B cell (primary cell): ENCODE measurements around the gene NAB1. TPM values are rescaled to one million over a fixed set of nuclear protein-coding genes. Genes with fewer than 3 reads are reported as not detected.

Source experiments
- ATAC-seq: fragments of 200-7000 bp; cut with Tn5 transposase; one replicate; pipeline ENCODE4 v1.10.0; 2021; ENCODE audit warnings: low read depth, mild to moderate bottlenecking, moderate number of reproducible peaks, moderate library complexity
- CTCF ChIA-PET: fragments of 350-600 bp; sonication (Branson Sonifier 250); formaldehyde crosslinking; loops from one replicate; lab custom pipeline; 2021; ENCODE audit warnings: antibody characterized with exemption, inconsistent platforms; lab: Charles Lee
- POLR2A ChIA-PET: fragments of 350-600 bp; sonication (Branson Sonifier 250); formaldehyde crosslinking; loops from one replicate; lab custom pipeline; 2021; ENCODE audit warnings: antibody characterized with exemption; lab: Charles Lee
- DNase-seq: peaks from one replicate; pipeline ENCODE4 v3.0.0; 2013
- H2AFZ ChIP-seq: 2 replicates; pipeline ENCODE4 v1.6.1; 2012; ENCODE audit warnings: mild to moderate bottlenecking, low read depth, low read length; ENCODE audit not compliant: insufficient read depth, poor library complexity, severe bottlenecking
- H3K27ac ChIP-seq, 2 donors: 1 replicate in 1 of 2; 2 replicates in 1 of 2; pipeline ENCODE4 v1.5.1; 2012 to 2013; ENCODE audit warnings: low read length in 2 of 2, mild to moderate bottlenecking in 2 of 2, moderate library complexity in 1 of 2
- H3K27me3 ChIP-seq, 4 experiments: fragments of 200-600 bp in 1 of 4; sonication (generic) in 1 of 4; replicated peaks in 1 of 4; 1 replicate in 2 of 4; 2 replicates in 2 of 4; pipeline versions ENCODE4 v1.6.1 to v1.7.0; 2013 to 2016; ENCODE audit warnings: low read length in 3 of 4, mild to moderate bottlenecking in 2 of 4, mixed read lengths in 1 of 4, moderate library complexity in 1 of 4; ENCODE audit not compliant: insufficient read depth in 4 of 4, control insufficient read depth in 3 of 4; ENCODE audit errors: control extremely low read depth in 1 of 4
- H3K36me3 ChIP-seq, 2 experiments: replicated peaks in 1 of 2; 1 replicate in 1 of 2; 2 replicates in 1 of 2; pipeline versions ENCODE4 v1.6.1 to v1.7.1; 2013; ENCODE audit warnings: low read length in 1 of 2; ENCODE audit not compliant: insufficient read depth in 2 of 2, control insufficient read depth in 1 of 2; ENCODE audit errors: control extremely low read depth in 1 of 2, extremely low read depth in 1 of 2
- H3K4me1 ChIP-seq, 2 donors: fragments of 200-600 bp in 1 of 2; sonication (generic) in 1 of 2; 1 replicate in 1 of 2; 2 replicates in 1 of 2; pipeline versions ENCODE4 v1.5.1 to v1.6.1; 2013 to 2017; ENCODE audit warnings: low read length in 2 of 2; ENCODE audit not compliant: control insufficient read depth in 2 of 2, insufficient read depth in 2 of 2
- H3K4me2 ChIP-seq: replicated peaks from 2 replicates; pipeline ENCODE3; 2012; ENCODE audit warnings: mild to moderate bottlenecking, low read depth, low read length; ENCODE audit not compliant: poor library complexity, severe bottlenecking
- H3K4me3 ChIP-seq, 5 experiments: fragments of 200-600 bp in 1 of 5; sonication (generic) in 1 of 5; 1 replicate in 3 of 5; 2 replicates in 2 of 5; pipeline versions ENCODE4 v1.5.1 to v1.7.0; 2011 to 2016; ENCODE audit warnings: low read length in 4 of 5, mild to moderate bottlenecking in 4 of 5, low read depth in 2 of 5, control low read depth in 1 of 5, moderate library complexity in 1 of 5; ENCODE audit not compliant: insufficient read depth in 1 of 5; ENCODE audit errors: control extremely low read depth in 1 of 5, extremely low read depth in 1 of 5
- H3K79me2 ChIP-seq: fragments of 200-600 bp; sonication (generic); one replicate; pipeline ENCODE4 v1.6.0; 2016; ENCODE audit warnings: low read length; ENCODE audit not compliant: control insufficient read depth, insufficient read depth
- H3K9ac ChIP-seq: fragments of 200-600 bp; sonication (generic); 2 replicates; pipeline ENCODE4 v1.6.1; 2017; ENCODE audit warnings: mild to moderate bottlenecking, low read length, moderate library complexity
- H3K9me3 ChIP-seq, 3 donors: one replicate each; pipeline versions ENCODE4 v1.6.1 to v1.7.1; 2013; ENCODE audit warnings: low read length in 2 of 3; ENCODE audit not compliant: control insufficient read depth in 2 of 3, insufficient read depth in 1 of 3; ENCODE audit errors: control extremely low read depth in 1 of 3
- H4K20me1 ChIP-seq: 2 replicates; pipeline ENCODE4 v1.6.0; 2012; ENCODE audit warnings: mild to moderate bottlenecking, low read length; ENCODE audit not compliant: insufficient read depth, control insufficient read depth, poor library complexity, severe bottlenecking
- H3K27ac Mint-ChIP-seq: one replicate; pipeline ENCODE4 v1.8.0; 2021; ENCODE audit warnings: mixed read lengths
- H3K27me3 Mint-ChIP-seq: one replicate; pipeline ENCODE4 v1.8.0; 2021; ENCODE audit warnings: mixed read lengths
- H3K4me1 Mint-ChIP-seq: one replicate; pipeline ENCODE4 v1.8.0; 2021; ENCODE audit warnings: mixed read lengths
- H3K4me3 Mint-ChIP-seq: one replicate; pipeline ENCODE4 v1.8.0; 2021; ENCODE audit warnings: mixed read lengths
- H3K9me3 Mint-ChIP-seq: one replicate; pipeline ENCODE4 v1.8.0; 2022; ENCODE audit warnings: mixed read lengths; ENCODE audit not compliant: insufficient read depth
- EZH2 ChIP-seq: IDR thresholded peaks from 2 replicates; pipeline ENCODE4 v1.6.1; 2012; ENCODE audit warnings: borderline replicate concordance, low read depth, mild to moderate bottlenecking, moderate library complexity, low read length; ENCODE audit not compliant: insufficient read depth, poor library complexity, severe bottlenecking
- WGBS: methylation state at CpG from one replicate; pipeline ENCODE4 v1.1.5; 2013; ENCODE audit warnings: missing lambda C conversion rate; ENCODE audit not compliant: insufficient coverage; 5-methylcytosine and 5-hydroxymethylcytosine counted together
- intact Hi-C: fragments of 100-400 bp; cut with micrococcal nuclease; formaldehyde crosslinking; loops from one replicate; pipeline ENCODE4 v1.10.0; 2022
- polyA plus RNA-seq: library from polyadenylated mRNA; depleted of rRNA; stranded (reverse); fragments of >200 nt; gene quantifications from 2 replicates; pipeline ENCODE4 v1.2.3, GENCODE V29; 2012
- total RNA-seq, 2 donors: library from RNA; stranded (reverse); fragments of 120-200 nt in 1 of 2; gene quantifications; 1 replicate in 1 of 2; 2 replicates in 1 of 2; pipeline versions ENCODE4 v1.2.3 to v1.2.4, GENCODE V29; 2013 to 2022
- TF ChIP-seq, protein P1 (sequence below): fragments of 200-600 bp; IDR thresholded peaks from one replicate; pipeline ENCODE4 v1.8.0; 2022; ENCODE audit warnings: antibody characterized with exemption, mild to moderate bottlenecking

NAB1 gene
- total and polyA plus RNA-seq, 2 donors (not counting 1 experiment from before 2014, with no cell fraction given), result 6.3 to 24.9 TPM

DNA sequence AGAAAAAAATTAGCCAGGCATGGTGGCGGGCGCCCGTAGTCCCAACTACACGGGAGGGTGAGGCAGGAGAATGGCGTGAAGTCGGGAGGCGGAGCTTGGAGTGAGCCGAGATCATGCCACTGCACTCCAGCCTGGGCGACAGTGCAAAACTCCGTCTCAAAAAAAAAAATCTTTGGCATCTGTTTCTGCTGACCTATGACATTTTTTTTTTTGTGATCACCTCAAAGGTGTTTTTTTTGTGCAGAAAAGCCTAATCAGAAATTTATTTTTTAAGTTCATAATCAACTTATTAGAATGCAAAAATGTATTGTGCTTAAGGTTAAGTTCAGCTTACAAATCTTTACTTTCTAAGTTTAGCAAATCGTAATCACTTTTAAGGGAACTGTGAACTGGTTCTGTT, 45.6 kb downstream of the NAB1 start:
- CTCF ChIA-PET, result interaction anchor here (1.8 kb wide), 1 partner anchor 14 kb away, joined by 4 read pairs; no protein-coding TSS in a partner anchor
- H3K9me3 ChIP-seq, result no peaks in the 10 kb centered on the region
- peaks cover 4% of the 10 kb centered on the region in 2 experiments for H3K36me3 ChIP-seq
- WGBS, result 87% methylated on average over 9 of the region's 11 CpGs
- POLR2A ChIA-PET, result no interaction called here
- ATAC-seq (no peak), DNase-seq (no peak)
- H2AFZ ChIP-seq, result no peak overlapping the region
- intact Hi-C loops, result no loop called here
- no peak for TF ChIP-seq EZH2
- TF ChIP-seq, protein P1, sequence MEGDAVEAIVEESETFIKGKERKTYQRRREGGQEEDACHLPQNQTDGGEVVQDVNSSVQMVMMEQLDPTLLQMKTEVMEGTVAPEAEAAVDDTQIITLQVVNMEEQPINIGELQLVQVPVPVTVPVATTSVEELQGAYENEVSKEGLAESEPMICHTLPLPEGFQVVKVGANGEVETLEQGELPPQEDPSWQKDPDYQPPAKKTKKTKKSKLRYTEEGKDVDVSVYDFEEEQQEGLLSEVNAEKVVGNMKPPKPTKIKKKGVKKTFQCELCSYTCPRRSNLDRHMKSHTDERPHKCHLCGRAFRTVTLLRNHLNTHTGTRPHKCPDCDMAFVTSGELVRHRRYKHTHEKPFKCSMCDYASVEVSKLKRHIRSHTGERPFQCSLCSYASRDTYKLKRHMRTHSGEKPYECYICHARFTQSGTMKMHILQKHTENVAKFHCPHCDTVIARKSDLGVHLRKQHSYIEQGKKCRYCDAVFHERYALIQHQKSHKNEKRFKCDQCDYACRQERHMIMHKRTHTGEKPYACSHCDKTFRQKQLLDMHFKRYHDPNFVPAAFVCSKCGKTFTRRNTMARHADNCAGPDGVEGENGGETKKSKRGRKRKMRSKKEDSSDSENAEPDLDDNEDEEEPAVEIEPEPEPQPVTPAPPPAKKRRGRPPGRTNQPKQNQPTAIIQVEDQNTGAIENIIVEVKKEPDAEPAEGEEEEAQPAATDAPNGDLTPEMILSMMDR, result no peak
- no peak overlapping the region for H3K4me3 ChIP-seq
- Mint-ChIP-seq H3K4me1 (no peaks in the 10 kb centered on the region), H3K4me3 (no peak overlapping the region), H3K9me3 (no peaks in the 10 kb centered on the region), H3K27ac (no peak overlapping the region), H3K27me3 (no peaks in the 10 kb centered on the region)
- no peaks in the 10 kb centered on the region for H4K20me1 ChIP-seq
- no peaks in the 10 kb centered on the region for H3K79me2 ChIP-seq
- no peak overlapping the region for H3K9ac ChIP-seq
- no peak overlapping the region for H3K4me2 ChIP-seq
- no peaks in the 10 kb centered on the region for H3K27me3 ChIP-seq
- H3K4me1 ChIP-seq, result no peaks in the 10 kb centered on the region
- H3K27ac ChIP-seq, result no peak overlapping the region

DNA sequence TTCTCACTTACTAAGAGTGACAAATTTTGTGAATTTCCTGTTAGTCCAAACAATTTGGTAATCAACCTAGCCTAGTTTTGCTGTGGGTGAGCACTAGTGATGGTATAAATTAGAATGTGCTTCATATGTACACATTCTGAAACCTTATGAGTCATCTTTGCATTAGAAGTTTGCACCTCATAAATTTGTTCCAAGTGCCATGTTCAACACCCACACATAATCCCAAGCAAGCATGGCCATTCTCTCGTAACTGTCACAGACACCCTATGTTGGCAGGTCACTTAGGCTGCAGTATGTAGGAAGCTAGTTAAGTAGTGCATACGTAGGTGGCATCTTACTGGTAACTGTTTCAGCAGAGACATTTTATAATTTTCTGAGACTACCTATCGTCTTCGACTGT, 46.9 kb downstream of the NAB1 start:
- POLR2A ChIA-PET, result no interaction called here
- Histone ChIP-seq H3K9ac (no peak overlapping the region), H3K4me1 (no peaks in the 10 kb centered on the region), H3K4me2 (no peak overlapping the region), H3K27ac (no peak overlapping the region), H3K36me3 (peaks cover under 1 to 4% of the 10 kb centered on the region in 2 experiments), H4K20me1 (no peaks in the 10 kb centered on the region), H3K79me2 (no peaks in the 10 kb centered on the region), H3K27me3 (no peaks in the 10 kb centered on the region), H3K4me3 (no peak overlapping the region), H2AFZ (no peak overlapping the region), H3K9me3 (no peaks in the 10 kb centered on the region)
- Mint-ChIP-seq H3K9me3 (no peaks in the 10 kb centered on the region), H3K27me3 (no peaks in the 10 kb centered on the region), H3K4me1 (no peaks in the 10 kb centered on the region), H3K4me3 (no peak overlapping the region), H3K27ac (no peak overlapping the region)
- ATAC-seq (no peak), DNase-seq (no peak)
- CTCF ChIA-PET, result no interaction called here
- 100% methylated on average over 2 of the region's 4 CpGs for WGBS
- TF ChIP-seq EZH2, result no peak
- TF ChIP-seq, protein P1, result no peak
- intact Hi-C loops, result no loop called here
